ENCODE measurements around the gene PFAS. TPM values are rescaled to one million over a fixed set of nuclear protein-coding genes. Genes with fewer than 3 reads are reported as not detected.

The PFAS gene
- total RNA-seq, 1 donor: 37.0 TPM

DNA sequence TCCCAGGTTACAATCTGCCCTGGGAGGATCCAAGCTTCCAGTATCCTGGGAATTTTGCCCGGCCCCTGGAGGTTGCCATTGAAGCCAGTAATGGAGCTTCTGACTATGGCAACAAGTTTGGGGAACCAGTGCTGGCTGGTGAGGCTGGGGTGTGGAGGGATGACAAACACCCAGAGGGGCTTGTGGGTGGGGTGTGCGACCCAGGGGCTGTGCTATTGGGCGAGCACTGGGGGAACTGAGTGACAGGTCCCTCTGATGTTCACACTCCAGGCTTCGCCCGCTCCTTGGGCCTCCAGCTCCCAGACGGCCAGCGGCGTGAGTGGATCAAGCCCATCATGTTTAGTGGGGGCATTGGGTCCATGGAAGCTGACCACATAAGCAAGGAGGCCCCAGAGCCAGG, 8.7 kb downstream of the PFAS start:
- no peak for DNase-seq (ENCODE audit: low read depth)
- H3K4me3 ChIP-seq (ENCODE audit: low read depth, low read length): no peak overlapping the region
- TF ChIP-seq, protein P1, sequence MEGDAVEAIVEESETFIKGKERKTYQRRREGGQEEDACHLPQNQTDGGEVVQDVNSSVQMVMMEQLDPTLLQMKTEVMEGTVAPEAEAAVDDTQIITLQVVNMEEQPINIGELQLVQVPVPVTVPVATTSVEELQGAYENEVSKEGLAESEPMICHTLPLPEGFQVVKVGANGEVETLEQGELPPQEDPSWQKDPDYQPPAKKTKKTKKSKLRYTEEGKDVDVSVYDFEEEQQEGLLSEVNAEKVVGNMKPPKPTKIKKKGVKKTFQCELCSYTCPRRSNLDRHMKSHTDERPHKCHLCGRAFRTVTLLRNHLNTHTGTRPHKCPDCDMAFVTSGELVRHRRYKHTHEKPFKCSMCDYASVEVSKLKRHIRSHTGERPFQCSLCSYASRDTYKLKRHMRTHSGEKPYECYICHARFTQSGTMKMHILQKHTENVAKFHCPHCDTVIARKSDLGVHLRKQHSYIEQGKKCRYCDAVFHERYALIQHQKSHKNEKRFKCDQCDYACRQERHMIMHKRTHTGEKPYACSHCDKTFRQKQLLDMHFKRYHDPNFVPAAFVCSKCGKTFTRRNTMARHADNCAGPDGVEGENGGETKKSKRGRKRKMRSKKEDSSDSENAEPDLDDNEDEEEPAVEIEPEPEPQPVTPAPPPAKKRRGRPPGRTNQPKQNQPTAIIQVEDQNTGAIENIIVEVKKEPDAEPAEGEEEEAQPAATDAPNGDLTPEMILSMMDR (IDR thresholded peaks at IDR 0.05; ENCODE audit: insufficient read depth, low read length): no peak

DNA sequence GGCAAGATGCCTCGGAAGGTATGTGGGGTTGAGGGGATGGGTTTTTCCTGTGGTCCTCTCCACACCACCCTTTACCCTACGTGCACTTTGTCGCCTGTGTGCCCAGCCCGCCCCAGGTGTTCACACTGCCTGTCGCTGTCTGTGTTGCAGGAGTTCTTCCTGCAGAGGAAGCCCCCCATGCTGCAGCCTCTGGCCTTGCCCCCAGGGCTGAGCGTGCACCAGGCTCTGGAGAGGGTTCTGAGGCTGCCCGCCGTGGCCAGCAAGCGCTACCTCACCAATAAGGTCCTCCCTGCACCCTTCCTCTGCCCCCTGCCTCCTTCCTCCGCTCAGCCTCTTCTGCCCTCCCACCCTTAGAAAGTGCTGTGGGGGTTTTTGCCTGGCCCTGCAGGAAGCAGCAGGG, 15.2 kb downstream of the PFAS start:
- no peak overlapping the region for H3K4me3 ChIP-seq (ENCODE audit: low read depth, low read length)
- no peak for DNase-seq (ENCODE audit: low read depth)
- TF ChIP-seq, protein P1 (IDR thresholded peaks at IDR 0.05; ENCODE audit: insufficient read depth, low read length): no peak

DNA sequence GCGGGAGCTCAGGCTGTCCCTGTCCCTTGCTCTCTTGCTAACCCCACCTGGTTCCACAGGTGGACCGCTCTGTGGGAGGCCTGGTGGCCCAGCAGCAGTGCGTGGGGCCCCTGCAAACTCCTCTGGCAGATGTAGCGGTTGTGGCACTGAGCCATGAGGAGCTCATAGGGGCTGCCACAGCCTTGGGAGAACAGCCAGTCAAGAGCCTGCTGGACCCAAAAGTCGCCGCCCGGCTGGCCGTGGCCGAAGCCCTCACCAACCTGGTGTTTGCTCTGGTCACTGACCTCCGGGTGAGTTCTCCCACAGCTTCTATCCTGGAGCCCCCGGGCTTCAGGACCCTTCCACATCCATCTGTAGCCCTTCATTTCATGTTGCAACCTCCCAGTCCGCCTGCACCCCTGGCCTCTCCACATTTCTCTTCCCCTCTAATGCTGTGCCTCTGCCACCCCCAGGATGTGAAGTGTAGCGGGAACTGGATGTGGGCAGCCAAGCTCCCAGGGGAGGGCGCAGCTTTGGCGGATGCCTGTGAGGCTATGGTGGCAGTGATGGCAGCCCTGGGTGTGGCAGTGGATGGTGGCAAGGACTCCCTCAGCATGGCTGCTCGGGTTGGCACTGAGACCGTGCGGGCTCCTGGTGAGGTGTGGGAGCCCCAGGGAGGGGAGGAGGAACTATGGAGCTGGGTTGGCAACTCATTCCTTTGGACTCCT, 15.9 kb downstream of the PFAS start:
- no peak overlapping the region for H3K4me3 ChIP-seq (ENCODE audit: low read depth, low read length)
- TF ChIP-seq, protein P1 (IDR thresholded peaks at IDR 0.05; ENCODE audit: insufficient read depth, low read length): no peak

DNA sequence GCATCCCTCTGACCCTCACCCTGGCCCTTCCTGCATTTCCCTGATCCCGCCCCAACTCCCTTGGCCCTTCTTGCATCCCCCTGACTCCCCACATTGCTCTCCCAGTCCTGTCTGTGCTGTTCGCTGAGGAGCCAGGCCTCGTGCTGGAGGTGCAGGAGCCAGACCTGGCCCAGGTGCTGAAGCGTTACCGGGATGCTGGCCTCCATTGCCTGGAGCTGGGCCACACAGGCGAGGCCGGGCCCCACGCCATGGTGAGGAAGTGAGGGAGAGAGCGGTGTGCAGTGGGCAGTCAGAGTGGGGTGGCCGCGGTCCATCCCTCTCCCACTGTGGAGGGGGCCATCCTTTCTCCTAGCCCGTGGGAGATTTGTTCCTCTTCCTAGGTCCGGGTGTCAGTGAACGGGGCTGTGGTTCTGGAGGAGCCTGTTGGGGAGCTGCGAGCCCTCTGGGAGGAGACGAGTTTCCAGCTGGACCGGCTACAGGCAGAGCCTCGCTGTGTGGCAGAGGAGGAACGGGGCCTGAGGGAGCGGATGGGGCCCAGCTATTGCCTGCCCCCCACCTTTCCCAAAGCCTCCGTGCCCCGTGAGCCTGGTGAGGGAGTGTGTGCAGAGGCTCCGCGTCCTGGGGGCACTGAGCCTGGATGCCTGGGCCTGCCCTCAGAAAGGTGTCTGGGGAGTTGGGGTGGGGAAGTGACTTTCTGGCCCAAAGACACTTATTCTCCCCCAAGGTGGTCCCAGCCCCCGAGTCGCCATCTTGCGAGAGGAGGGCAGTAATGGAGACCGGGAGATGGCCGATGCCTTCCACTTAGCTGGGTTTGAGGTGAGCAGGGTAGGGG, 17.8 kb downstream of the PFAS start:
- H3K4me3 ChIP-seq (ENCODE audit: low read depth, low read length): no peak overlapping the region
- TF ChIP-seq, protein P1 (IDR thresholded peaks at IDR 0.05; ENCODE audit: insufficient read depth, low read length): no peak
- no peak for DNase-seq (ENCODE audit: low read depth)

More for the DNA sequence above, 15.9 kb downstream of the PFAS start:
- no peak for DNase-seq (ENCODE audit: low read depth)

- no peak overlapping the region for H3K4me3 ChIP-seq (ENCODE audit: low read depth, low read length)
- TF ChIP-seq, protein P1 (IDR thresholded peaks at IDR 0.05; ENCODE audit: insufficient read depth, low read length): no peak
- DNase-seq (ENCODE audit: low read depth): no peak
These were observed 18.5 kb downstream of the PFAS start for GRCh38 chr17:8267480-8268147.

DNA sequence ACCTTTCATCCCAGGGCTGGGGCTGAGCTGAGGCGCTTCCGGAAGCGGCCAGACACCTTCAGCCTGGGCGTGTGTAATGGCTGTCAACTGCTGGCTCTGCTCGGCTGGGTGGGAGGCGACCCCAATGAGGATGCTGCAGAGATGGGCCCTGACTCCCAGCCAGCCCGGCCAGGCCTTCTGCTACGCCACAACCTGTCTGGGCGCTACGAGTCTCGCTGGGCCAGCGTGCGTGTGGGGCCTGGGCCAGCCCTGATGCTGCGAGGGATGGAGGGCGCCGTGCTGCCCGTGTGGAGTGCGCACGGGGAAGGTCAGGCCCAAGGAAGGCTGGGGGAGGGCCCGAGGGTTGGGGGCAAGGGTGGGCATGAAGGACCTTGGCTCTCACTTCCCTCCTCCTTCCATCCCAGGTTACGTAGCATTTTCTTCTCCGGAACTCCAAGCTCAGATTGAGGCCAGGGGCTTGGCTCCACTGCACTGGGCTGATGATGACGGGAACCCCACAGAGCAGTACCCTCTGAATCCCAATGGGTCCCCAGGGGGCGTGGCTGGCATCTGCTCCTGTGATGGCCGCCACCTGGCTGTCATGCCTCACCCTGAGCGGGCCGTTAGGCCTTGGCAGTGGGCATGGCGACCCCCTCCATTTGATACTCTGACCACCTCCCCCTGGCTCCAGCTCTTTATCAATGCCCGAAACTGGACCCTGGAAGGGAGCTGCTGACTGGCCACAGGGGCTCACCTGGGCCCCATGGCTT, 19.6 kb downstream of the PFAS start:
- H3K4me3 ChIP-seq (ENCODE audit: low read depth, low read length): no peak overlapping the region
- no peak for DNase-seq (ENCODE audit: low read depth)
- TF ChIP-seq, protein P1 (IDR thresholded peaks at IDR 0.05; ENCODE audit: insufficient read depth, low read length): no peak

All from fibroblast of the aortic adventitia (primary cell).